NCI-H1092 treated with DMSO at 0.1 percent for 48 hours (cell line): ENCODE data around the gene CYTH1.
A peak's percentile ranks its signal among the peaks of the same experiment; 100 is the strongest.

Experiments used
- DNase-seq: peaks from one replicate; lab custom pipeline; 2025; lab: John Stamatoyannopoulos, UW

The CYTH1 gene

GRCh38 chr17:78716292-78716691, 65.8 kb downstream of the CYTH1 start:
- no peak for DNase-seq

- DNase-seq = no peak
These were observed 66.2 kb downstream of the CYTH1 start for GRCh38 chr17:78715876-78716275.

DNA sequence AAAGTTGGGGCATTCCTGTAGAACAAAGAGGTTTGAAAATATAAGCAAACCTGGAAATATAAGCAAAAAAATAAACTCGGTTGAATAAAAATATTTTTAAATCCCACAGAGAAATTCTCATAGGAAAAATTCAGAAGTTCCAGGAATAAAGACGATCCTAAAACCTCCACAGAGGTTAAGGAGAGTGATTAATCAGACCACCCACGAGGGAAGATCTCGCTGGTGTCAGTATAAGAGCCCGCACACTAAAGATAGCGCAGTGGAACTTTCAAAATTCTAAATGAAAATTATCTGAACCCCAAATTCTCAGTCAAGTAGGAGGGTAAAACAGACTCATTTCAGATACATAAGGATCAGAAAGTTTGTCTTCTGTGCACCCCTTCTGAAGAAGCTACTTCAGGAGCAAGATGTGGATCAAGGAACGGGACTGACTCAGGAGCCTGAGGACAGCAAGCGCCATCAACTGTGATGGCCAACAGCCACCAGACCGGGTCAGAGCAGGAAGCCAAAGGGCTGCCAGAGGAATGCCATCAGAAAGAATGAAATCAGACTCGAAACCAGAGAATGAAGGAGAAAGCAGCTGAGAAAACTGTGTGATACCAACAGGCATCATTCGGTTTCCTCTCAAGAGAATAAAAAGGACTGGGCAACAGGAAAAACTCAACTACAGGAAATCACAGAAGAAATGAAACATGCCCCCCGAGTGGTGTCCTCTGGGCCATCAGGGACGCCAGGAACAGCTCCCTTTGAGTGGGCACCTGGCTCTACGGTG, 66.9 kb downstream of the CYTH1 start:
- no peak for DNase-seq

DNA sequence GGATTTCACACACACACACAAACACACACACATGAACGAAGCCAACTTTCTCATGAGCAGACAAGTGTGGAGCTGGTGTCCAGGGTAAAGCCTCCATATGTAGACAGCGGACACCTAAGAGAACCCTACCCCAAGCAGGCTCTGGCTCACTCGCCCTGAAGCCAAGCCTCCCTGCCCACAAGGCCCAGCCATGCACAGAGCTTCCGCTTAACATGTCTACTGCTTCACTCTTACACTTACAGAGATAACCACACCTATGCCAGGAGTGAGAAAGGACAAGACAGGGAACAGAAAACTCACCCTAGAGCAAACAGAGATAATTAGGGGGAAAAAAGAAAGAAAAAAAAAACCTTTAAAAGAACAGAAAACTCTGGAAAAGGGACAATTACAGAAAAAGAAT, 67.5 kb downstream of the CYTH1 start:
- DNase-seq = no peak

DNA sequence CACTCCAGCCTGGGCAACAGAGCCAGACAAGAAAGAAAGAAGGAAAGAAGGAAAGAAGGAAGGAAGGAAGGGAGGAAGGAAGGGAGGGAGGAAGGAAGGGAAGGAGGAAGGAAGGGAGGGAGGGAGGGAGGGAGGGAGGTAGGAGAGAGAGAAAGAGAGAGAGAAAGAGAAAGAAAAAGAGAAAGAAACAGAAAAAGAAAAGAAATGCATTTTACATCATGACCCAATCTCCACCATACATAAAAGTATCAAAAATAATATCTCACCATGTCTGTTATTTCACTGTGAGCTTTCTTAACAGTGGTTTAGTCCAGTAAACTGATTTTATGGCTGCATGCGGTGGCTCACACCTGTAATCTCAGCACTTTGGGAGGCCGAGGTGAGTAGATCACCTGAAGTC, 70.0 kb downstream of the CYTH1 start:
- DNase-seq = no peak

DNA sequence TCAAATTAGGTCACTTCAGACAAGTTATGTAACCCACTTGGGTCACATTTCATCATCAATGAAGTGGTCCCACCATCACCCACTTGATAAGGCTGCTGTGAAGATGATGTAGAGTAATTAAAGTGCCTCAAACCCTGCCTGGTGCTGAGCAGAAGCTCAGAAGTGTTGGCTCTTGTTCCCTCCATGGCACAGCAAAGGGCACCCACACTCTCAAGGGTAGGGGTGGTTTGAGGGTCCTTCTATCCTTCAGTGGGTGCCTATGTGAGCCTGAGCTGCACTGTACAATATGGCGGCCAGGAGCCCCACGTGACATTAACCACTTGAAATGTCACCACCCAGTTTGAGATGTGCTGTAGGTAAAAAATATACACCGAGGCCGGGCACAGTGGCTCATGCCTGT, 71.5 kb downstream of the CYTH1 start:
- DNase-seq = no peak

GRCh38 chr17:78709751-78710181, 72.3 kb downstream of the CYTH1 start:
- no peak for DNase-seq

GRCh38 chr17:78709119-78709681, 72.9 kb downstream of the CYTH1 start:
- no peak for DNase-seq

DNA sequence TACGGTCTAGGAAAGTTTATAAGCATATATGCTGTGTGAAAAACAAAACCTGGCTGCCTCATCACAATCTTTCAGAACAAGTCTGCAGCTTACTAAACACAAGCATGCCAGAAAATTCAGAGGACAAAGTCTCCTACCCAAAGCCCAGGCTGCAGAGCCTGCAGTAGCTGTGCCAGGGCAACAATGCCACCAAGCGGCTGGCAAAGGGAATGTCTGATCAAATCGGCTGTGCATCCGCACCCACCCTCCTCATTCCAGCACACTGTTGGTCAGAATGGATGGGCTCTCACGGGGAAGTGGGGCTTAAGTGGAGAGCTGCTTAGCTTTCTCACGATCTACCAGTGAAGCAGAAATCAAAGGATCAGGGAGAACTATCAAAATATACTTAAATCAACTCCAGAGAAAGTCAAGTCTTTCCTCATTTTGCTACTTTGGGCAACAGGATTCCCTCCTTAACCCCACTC, 73.5 kb downstream of the CYTH1 start:
- DNase-seq = peak; percentile 64

DNA sequence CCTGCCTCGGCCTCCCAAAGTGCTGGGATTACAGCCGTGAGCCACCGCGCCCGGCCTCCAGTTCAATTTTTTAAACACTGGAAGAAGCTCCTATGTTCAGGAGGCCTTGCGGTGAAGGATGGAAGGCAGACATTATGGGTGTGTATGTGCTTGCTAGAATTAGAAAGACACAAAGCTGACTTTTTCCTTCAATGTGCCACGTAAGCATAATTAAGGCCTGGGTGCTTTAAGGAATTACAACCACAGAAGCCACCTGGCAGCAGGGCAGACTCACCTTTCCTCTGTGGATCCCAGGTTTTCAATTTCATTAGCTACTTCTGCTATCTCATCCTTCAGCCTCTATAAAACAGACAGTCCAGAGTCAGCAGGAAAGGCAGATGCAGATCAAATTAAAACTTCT, 74.2 kb downstream of the CYTH1 start:
- DNase-seq = no peak

GRCh38 chr17:78707016-78707415, 75.1 kb downstream of the CYTH1 start:
- no peak for DNase-seq

DNA sequence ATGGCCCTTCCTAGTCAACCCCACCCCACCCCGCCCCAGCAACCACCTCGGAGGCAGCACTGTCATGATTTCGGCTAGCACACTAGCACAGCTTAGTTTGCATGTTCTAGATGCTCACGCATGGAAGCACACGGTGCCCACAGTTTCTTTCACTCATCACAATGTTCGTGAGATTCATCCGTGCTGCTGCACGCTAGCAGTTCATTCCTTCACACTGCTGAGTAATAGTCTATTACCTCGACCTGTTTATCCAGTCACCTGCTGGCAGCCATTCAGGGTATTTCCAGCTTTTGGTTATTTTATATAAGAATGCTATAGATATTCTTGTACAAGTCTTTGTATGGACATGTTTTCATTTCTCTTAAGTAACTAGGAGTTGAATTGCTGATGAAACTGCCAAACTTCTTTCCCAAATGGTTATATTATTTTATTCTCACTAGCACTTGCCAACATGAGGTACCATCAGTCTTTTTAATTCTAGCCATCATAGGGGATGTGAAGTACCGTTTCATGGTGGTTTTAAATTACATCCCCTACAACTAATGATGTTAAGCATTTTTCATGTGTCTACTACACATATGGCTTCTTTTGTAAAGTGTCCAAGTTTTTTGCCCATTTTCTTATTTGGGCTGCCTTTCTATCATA, 75.7 kb downstream of the CYTH1 start:
- no peak for DNase-seq

DNA sequence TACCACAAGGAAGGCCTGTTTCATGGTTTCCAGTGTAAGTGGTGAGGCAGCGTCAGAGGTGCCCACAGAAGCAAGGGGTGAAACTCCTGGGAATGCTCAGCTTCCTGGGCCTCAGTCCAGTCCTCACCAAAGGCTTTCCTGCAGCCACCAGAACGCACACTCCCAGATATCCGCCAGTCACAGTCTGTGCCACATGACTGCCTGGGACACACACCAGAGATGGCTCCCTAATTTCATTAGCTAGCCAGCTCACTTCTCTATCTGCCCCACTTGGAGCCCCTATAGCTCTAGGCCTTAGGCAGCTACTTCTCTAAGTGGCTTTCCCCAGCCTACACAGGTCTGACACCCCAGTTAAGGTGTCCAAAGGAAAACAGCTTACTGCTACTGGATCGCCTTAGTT, 77.0 kb downstream of the CYTH1 start:
- DNase-seq = no peak

DNA sequence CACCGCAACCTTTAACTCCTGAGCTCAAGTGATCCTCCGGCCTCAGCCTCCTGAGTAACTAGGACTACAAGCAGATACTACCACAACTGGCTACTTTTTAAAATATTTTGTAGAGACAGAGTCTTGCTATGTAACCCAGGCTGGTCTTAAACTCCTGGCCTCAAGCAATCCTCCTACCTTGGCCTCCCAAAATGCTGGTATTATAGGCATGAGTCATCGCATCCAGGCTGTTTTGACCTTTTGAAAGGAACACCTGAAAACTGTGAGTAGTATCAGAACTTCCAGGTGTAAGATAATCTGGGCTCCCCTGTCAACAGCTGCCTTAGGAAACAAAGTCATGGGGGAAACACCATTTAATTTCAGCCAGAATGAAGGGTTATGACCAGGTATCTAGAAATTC, 77.5 kb downstream of the CYTH1 start:
- DNase-seq = no peak

- DNase-seq = no peak
These were observed 84.3 kb downstream of the CYTH1 start for GRCh38 chr17:78697554-78698343.

DNA sequence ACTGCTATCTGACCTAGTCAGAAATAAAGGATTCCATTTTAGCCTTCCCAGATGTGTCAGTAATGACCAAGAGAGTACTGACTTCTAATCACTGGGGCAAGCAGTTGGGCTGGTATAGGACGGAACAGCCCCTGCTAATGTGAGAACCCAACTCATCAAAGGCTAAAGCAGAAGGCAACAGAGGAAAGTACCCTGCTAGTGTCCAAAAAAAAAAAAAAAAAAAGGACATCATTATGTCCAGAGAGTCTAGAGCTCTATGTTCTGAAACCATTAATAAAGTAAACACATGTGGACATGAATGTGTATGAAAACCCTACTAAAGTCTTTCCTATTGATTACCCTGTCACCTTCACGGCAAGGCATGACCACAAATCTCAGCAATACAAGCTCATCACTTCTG, 85.0 kb downstream of the CYTH1 start:
- DNase-seq = no peak

GRCh38 chr17:78696016-78696982, 85.8 kb downstream of the CYTH1 start:
- DNase-seq = no peak

DNA sequence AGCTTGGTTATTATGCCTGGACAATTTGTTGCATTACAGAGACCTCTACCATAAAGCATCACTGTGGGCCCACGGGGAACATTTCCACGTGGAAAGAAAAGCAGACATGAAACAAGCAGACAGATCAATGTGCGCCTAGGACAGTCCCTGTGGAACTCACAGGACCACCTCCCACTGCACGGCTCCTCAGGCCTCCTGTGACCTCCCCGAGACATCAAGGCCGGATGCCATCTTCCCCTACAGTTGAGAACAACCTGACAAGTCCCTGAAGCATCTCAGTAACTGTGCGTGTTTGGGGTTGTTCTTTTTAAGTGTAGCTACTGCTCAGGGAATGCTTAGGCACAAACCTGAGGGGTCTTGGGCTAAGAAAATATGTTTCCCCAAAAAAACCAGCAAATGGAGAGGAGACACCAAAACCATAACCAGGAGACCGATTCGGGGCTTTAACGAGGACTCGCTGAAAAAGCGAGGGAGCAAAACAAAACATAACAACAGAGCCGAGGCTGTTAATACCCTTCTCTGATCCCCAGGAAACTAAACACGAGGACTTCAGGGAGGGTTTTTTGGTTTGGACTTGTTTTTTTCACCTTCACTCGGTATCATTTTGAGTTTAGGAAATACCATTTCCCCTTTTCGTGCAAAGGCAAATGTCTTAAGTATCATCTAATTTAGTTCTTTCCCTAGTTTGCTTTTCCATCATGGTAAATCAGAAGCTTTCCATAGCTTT, 87.1 kb downstream of the CYTH1 start:
- no peak for DNase-seq

GRCh38 chr17:78693346-78694083, 88.6 kb downstream of the CYTH1 start:
- DNase-seq = no peak

GRCh38 chr17:78692460-78693010, 89.5 kb downstream of the CYTH1 start:
- DNase-seq = no peak
